Prostate gland (tissue), 2 donors: Measurements from ENCODE around the gene CDX1.

ENCODE experiments used
- POLR2A ChIP-seq: fragments of 450-650 bp; IDR thresholded peaks from one replicate; pipeline ENCODE4 v1.6.1; 2016; ENCODE audit warnings: antibody characterized with exemption, mild to moderate bottlenecking
- TF ChIP-seq, protein P1 (sequence below), 4 experiments: fragments of 200-600 bp in 2 of 4; fragments of 450-650 bp in 2 of 4; sonication (generic) in 2 of 4; IDR thresholded peaks; 1 replicate in 3 of 4; 2 replicates in 1 of 4; pipeline ENCODE4 v1.5.1; 2016 to 2019; ENCODE audit warnings: antibody characterized with exemption in 4 of 4, mild to moderate bottlenecking in 2 of 4, moderate library complexity in 2 of 4

DNA sequence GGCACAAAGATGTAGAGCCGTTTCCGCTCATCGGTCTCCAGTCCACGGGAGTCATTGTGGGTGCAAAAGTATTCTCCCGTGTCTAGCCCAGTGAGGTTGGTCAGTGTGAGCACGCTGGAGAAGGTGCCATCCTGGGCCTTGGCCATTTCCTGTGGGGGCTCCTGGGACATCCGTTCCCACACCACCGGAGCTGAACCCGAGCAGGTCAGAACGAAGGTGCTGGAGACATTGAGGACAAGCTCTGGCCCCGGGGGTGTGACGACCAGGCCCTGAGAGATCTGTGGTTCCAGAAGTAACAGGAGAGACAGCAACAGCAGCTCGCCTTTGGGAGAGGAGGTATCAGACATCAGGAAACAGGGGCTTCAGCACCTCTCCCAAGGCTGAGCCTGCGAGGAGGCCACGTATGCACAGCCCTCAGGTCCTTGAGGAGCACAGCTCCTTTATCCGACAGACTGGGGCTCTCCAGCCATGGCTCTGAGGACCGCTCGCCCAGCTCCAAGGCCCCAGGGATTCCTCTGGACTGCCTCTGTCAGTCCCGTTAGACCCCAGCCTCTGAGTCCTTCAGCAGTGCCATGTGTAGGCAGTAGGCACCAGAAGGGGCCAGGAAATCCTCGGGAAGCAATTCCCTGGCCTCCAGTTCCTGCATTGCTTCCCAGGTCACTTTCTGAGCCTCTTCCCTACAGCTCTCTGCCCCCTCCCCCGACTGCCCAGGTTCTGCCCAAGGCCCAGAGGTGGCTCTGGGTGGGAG lies 30.8 kb upstream of the CDX1 start:
- TF ChIP-seq, protein P1, sequence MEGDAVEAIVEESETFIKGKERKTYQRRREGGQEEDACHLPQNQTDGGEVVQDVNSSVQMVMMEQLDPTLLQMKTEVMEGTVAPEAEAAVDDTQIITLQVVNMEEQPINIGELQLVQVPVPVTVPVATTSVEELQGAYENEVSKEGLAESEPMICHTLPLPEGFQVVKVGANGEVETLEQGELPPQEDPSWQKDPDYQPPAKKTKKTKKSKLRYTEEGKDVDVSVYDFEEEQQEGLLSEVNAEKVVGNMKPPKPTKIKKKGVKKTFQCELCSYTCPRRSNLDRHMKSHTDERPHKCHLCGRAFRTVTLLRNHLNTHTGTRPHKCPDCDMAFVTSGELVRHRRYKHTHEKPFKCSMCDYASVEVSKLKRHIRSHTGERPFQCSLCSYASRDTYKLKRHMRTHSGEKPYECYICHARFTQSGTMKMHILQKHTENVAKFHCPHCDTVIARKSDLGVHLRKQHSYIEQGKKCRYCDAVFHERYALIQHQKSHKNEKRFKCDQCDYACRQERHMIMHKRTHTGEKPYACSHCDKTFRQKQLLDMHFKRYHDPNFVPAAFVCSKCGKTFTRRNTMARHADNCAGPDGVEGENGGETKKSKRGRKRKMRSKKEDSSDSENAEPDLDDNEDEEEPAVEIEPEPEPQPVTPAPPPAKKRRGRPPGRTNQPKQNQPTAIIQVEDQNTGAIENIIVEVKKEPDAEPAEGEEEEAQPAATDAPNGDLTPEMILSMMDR (IDR thresholded peaks at IDR 0.05) = no peak
- TF ChIP-seq POLR2A = no peak
